ENCODE measurements around the gene ADAMTSL5. TPM values are rescaled to one million over a fixed set of nuclear protein-coding genes. Genes with fewer than 3 reads are reported as not detected.
A peak's percentile ranks its signal among the peaks of the same experiment; 100 is the strongest.
"Not testable (repeated sequence)": the region's sequence is repeated elsewhere in the genome, so short reads cannot be mapped to it uniquely, and the experiment has no call there.

The ADAMTSL5 gene
- total RNA-seq, 4 donors from 2014 or later, result 0.83 to 4.1 (median 2.4) TPM

DNA sequence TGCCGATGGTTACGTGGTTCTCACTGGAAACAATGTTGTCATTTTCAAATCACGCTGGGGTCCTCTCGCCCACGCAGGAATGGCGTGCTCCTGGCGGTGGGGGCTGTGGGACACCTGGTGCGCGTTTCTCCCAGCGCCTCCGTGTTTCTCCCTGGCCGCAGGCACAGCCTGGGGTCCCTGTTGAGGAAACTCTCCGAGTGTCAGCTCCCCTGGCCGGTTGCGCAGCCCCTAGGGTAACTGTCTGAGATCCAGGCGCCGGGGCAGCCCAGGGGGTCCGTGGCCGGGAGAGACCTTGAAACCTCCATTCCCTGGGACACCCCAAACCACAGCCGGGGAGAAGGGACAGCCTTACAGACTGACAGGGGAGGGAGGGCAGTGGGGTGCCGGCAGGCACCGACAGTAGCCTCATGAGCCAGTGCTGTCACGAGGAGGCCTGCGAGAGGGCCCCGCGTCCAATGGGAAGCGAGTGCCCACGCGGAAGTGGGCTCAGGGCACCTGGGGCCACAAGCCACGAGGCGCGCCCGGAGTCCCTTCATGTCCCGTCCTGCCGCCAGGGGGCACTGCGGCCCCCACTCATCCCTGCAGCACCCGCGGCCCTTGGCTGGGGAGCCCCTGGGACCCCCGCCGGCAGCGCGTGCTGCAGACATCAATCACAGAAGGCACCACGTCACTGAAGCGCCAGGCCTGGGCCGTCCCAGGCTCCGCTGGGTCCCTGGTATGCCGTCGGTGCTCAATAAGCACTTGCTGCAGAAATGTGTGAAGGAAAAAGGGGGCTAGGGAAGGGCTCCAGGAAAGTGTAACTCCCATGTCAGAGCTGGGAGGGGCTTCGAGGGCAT, 9.5 kb downstream of the ADAMTSL5 start:
- Histone ChIP-seq H3K9me3 (no peaks in the 10 kb centered on the region), H3K27ac (no peak overlapping the region), H3K4me1 (peaks cover 35% of the 10 kb centered on the region), H3K4me3 (peak overlapping the region; percentile 10), H3K27me3 (peaks cover 17% of the 10 kb centered on the region), H3K36me3 (no peaks in the 10 kb centered on the region)
- TF ChIP-seq POLR2AphosphoS5 (IDR thresholded peaks at IDR 0.05), result no peak
- no peak for TF ChIP-seq POLR2A (IDR thresholded peaks at IDR 0.05)
- TF ChIP-seq, protein P1, sequence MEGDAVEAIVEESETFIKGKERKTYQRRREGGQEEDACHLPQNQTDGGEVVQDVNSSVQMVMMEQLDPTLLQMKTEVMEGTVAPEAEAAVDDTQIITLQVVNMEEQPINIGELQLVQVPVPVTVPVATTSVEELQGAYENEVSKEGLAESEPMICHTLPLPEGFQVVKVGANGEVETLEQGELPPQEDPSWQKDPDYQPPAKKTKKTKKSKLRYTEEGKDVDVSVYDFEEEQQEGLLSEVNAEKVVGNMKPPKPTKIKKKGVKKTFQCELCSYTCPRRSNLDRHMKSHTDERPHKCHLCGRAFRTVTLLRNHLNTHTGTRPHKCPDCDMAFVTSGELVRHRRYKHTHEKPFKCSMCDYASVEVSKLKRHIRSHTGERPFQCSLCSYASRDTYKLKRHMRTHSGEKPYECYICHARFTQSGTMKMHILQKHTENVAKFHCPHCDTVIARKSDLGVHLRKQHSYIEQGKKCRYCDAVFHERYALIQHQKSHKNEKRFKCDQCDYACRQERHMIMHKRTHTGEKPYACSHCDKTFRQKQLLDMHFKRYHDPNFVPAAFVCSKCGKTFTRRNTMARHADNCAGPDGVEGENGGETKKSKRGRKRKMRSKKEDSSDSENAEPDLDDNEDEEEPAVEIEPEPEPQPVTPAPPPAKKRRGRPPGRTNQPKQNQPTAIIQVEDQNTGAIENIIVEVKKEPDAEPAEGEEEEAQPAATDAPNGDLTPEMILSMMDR (IDR thresholded peaks at IDR 0.05), result peak; percentile 50 to 77
- no peak for TF ChIP-seq EP300 (IDR thresholded peaks at IDR 0.05)
- WGBS, result 21% methylated on average over 11 of the region's 49 CpGs
- peak in 1 of 2 donors; percentile 68 for DNase-seq (ENCODE audit: low spot score in 2 of 2)

DNA sequence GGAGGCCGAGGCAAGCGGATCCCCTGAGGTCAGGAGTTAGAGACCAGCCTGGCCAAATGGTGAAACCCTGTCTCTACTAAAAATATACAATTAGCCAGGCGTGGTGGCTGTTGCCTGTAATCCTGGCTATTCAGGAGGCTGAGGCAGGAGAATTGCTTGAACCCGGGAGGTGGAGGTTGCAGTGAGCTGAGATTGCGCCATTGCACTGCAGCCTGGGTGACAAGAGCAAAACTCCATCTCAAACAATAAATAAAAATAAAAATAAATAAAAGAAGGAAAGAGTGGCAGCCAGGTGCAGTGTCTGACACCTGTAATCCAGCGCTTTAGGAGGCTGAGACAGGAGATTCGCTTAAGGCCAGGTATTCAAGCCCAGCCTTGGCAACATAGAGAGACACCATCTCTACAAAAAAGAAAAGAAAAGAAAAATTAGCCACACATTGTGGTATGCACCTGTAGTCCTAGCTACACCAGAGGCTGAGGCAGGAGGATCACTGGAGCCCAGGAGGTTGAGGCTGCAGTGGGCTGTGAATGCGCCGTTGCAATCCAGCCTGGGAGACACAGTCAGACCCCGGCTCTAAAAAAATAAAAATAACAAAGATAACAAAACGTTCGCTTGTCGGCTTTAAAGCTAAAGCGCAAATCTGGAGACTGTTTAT, 10.3 kb downstream of the ADAMTSL5 start:
- Histone ChIP-seq H3K36me3 (no peaks in the 10 kb centered on the region), H3K27ac (no peak overlapping the region), H3K9me3 (no peaks in the 10 kb centered on the region), H3K4me3 (no peak overlapping the region), H3K27me3 (peaks cover 20% of the 10 kb centered on the region), H3K4me1 (peaks cover 29% of the 10 kb centered on the region)
- 60% methylated on average over 14 of the region's 14 CpGs for WGBS
- TF ChIP-seq EP300 (IDR thresholded peaks at IDR 0.05) (no peak), POLR2AphosphoS5 (IDR thresholded peaks at IDR 0.05) (no peak), POLR2A (IDR thresholded peaks at IDR 0.05) (no peak)
- TF ChIP-seq, protein P1 (IDR thresholded peaks at IDR 0.05), result no peak
- no peak for DNase-seq (ENCODE audit: low spot score in 2 of 2)

DNA sequence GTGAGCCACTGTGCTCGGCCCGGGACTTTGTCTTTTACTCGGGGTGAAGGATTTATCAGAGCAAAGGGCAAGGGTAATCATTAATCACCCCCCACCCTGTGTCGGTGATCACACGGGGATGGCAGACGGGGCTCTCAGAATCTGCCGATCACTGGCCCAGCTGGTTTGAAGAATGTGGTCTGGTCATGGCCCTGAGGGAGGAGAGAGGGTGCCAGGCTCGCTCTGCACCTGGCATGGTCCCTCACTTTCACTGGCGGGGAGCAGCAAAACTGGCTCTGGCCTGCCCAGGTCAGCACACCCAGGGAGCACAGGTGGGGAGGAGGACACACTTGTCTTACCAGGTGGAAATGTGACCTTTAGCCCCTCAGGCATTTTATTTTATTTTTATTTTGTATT, 11.6 kb downstream of the ADAMTSL5 start:
- H3K27me3 ChIP-seq, result peaks cover 31% of the 10 kb centered on the region
- H3K4me1 ChIP-seq, result peaks cover 33% of the 10 kb centered on the region
- TF ChIP-seq EP300 (IDR thresholded peaks at IDR 0.05), result no peak
- no peak overlapping the region for H3K4me3 ChIP-seq
- WGBS, result 47% methylated on average over 9 of the region's 9 CpGs
- no peak overlapping the region for H3K27ac ChIP-seq
- DNase-seq (ENCODE audit: low spot score in 2 of 2), result peak in 1 of 2 donors; percentile 57
- no peaks in the 10 kb centered on the region for H3K9me3 ChIP-seq
- no peaks in the 10 kb centered on the region for H3K36me3 ChIP-seq

DNA sequence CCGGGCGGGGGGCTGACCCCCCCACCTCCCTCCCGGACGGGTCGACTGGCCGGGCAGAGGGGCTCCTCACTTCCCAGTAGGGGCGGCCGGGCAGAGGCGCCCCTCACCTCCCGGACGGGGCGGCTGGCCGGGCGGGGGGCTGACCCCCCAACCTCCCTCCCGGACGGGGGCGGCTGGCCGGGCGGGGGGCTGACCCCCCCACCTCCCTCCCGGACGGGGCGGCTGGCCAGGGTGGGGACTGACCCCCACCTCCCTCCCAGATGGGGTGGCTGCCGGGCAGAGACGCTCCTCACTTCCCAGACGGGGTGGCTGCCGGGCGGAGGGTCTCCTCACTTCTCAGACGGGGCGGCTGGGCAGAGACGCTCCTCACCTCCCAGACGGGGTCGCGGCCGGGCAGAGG, 13.6 kb downstream of the ADAMTSL5 start:
- H3K4me3 ChIP-seq; H3K9me3 ChIP-seq; H3K36me3 ChIP-seq; H3K27ac ChIP-seq; DNase-seq (ENCODE audit: low spot score in 2 of 2): not testable (repeated sequence)
- WGBS, result no CpG with 5 or more reads among the region's 34 CpGs
- Histone ChIP-seq H3K4me1 (peaks cover 34% of the 10 kb centered on the region), H3K27me3 (peaks cover 31% of the 10 kb centered on the region)

DNA sequence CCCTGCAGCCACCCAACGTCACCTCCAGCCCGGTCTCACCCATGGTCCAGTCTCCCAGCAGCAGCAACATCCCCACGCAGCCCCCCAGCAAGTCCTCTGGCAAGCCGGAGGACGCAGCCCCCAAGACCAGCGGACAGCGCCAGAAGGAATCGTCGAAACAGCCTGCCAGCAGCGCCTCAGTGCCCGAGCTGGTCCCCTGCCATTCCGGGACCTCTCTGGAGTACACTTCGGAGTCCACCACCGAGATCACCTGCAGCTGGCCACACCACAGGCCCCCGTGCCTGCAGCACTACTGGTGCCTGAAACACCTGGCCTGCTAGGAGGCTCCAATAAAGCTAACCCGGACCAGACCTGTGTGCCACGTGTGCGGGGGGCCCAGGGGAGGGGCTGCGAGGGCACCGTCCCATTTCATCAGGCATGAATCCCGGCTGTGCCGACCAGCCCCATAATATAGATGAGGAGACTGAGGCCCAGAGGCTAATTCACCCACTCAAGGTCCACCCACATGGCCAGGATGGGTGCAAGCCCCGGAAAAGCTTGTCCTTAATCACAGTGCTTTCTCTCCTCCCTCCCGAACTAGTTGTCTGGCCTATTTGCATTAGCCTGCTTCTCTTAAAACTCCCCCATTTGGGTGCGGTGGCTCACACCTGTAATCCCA, 15.1 kb downstream of the ADAMTSL5 start:
- H3K4me3 ChIP-seq, result no peak overlapping the region
- no peaks in the 10 kb centered on the region for H3K9me3 ChIP-seq
- no peaks in the 10 kb centered on the region for H3K36me3 ChIP-seq
- peaks cover 16% of the 10 kb centered on the region for H3K27me3 ChIP-seq
- DNase-seq (ENCODE audit: low spot score in 2 of 2), result no peak
- H3K4me1 ChIP-seq, result peaks cover 20% of the 10 kb centered on the region
- WGBS, result 80% methylated on average over 13 of the region's 25 CpGs
- TF ChIP-seq, protein P1 (IDR thresholded peaks at IDR 0.05), result no peak
- TF ChIP-seq EP300 (IDR thresholded peaks at IDR 0.05) (no peak), POLR2AphosphoS5 (IDR thresholded peaks at IDR 0.05) (no peak), POLR2A (IDR thresholded peaks at IDR 0.05) (no peak)
- no peak overlapping the region for H3K27ac ChIP-seq

Data from suprapubic skin (tissue), 4 donors.